Measurements from ENCODE around the gene STARD10. TPM values are rescaled to one million over a fixed set of nuclear protein-coding genes. Genes with fewer than 3 reads are reported as not detected.

Gene STARD10
- total RNA-seq, 1 donor from 2014 or later: 170 TPM

- Mint-ChIP-seq H3K4me3 (peak overlapping the region; percentile 87), H3K4me1 (ENCODE audit: unreplicated experiment) (peaks cover 52% of the 10 kb centered on the region), H3K27me3 (no peaks in the 10 kb centered on the region), H3K27ac (peak overlapping the region; percentile 90), H3K9me3 (no peaks in the 10 kb centered on the region), H3K36me3 (peaks cover 6% of the 10 kb centered on the region)
- DNase-seq (ENCODE audit: extremely low spot score, unreplicated experiment): no peak
- TF ChIP-seq CTCF (conservative IDR thresholded peaks at IDR 0.05): no peak
These were observed 15.0 kb downstream of the STARD10 start for GRCh38 chr11:72778535-72779494.

GRCh38 chr11:72777755-72778278 is 16.0 kb downstream of the STARD10 start:
- no peak for DNase-seq (ENCODE audit: extremely low spot score, unreplicated experiment)
- peak overlapping the region; percentile 84 for H3K27ac Mint-ChIP-seq
- H3K9me3 Mint-ChIP-seq: no peaks in the 10 kb centered on the region
- H3K4me1 Mint-ChIP-seq (ENCODE audit: unreplicated experiment): peaks cover 57% of the 10 kb centered on the region
- peak overlapping the region; percentile 58 for H3K4me3 Mint-ChIP-seq
- H3K36me3 Mint-ChIP-seq: peaks cover 6% of the 10 kb centered on the region
- no peak for TF ChIP-seq CTCF (conservative IDR thresholded peaks at IDR 0.05)
- no peaks in the 10 kb centered on the region for H3K27me3 Mint-ChIP-seq

GRCh38 chr11:72776844-72777754 is 16.7 kb downstream of the STARD10 start:
- Mint-ChIP-seq H3K27ac (peak overlapping the region; percentile 70), H3K27me3 (no peaks in the 10 kb centered on the region), H3K36me3 (peaks cover 6% of the 10 kb centered on the region), H3K4me3 (peak overlapping the region; percentile 36), H3K9me3 (no peaks in the 10 kb centered on the region), H3K4me1 (ENCODE audit: unreplicated experiment) (peaks cover 57% of the 10 kb centered on the region)
- TF ChIP-seq CTCF (conservative IDR thresholded peaks at IDR 0.05): no peak
- no peak for DNase-seq (ENCODE audit: extremely low spot score, unreplicated experiment)

- Mint-ChIP-seq H3K36me3 (peaks cover 6% of the 10 kb centered on the region), H3K27me3 (no peaks in the 10 kb centered on the region), H3K4me3 (peak overlapping the region; percentile 62), H3K9me3 (no peaks in the 10 kb centered on the region), H3K27ac (peak overlapping the region; percentile 70), H3K4me1 (ENCODE audit: unreplicated experiment) (peaks cover 53% of the 10 kb centered on the region)
- TF ChIP-seq CTCF (conservative IDR thresholded peaks at IDR 0.05): no peak
- no peak for DNase-seq (ENCODE audit: extremely low spot score, unreplicated experiment)
These were observed 17.6 kb downstream of the STARD10 start for GRCh38 chr11:72776117-72776843.
